GM23248 (cell line): Measurements from ENCODE around the gene RFT1. TPM values are rescaled to one million over a fixed set of nuclear protein-coding genes. Genes with fewer than 3 reads are reported as not detected.

Experiments
- DNase-seq: peaks from one replicate; pipeline ENCODE4 v3.0.0-alpha.2; 2015
- H2AFZ ChIP-seq: fragments of 200-600 bp; sonication (generic); 2 replicates; pipeline ENCODE4 v1.6.1; 2016; ENCODE audit warnings: antibody characterized with exemption
- H3F3A ChIP-seq: fragments of 200-600 bp; sonication (generic); 2 replicates; pipeline ENCODE4 v1.6.1; 2016; ENCODE audit warnings: mild to moderate bottlenecking, antibody characterized with exemption, mixed run types; ENCODE audit not compliant: insufficient read depth
- H3K27ac ChIP-seq: fragments of 200-600 bp; sonication (generic); 2 replicates; pipeline ENCODE4 v1.5.1; 2016; ENCODE audit warnings: mild to moderate bottlenecking
- H3K27me3 ChIP-seq: fragments of 200-600 bp; sonication (generic); replicated peaks from 2 replicates; pipeline ENCODE4 v1.6.1; 2016; ENCODE audit warnings: mild to moderate bottlenecking; ENCODE audit not compliant: insufficient read depth
- H3K36me3 ChIP-seq: fragments of 200-600 bp; sonication (generic); 2 replicates; pipeline ENCODE4 v1.6.1; 2016; ENCODE audit warnings: low read depth, mild to moderate bottlenecking
- H3K4me1 ChIP-seq: fragments of 200-600 bp; sonication (generic); 2 replicates; pipeline ENCODE4 v1.6.1; 2016; ENCODE audit warnings: mild to moderate bottlenecking; ENCODE audit not compliant: insufficient read depth
- H3K4me2 ChIP-seq: fragments of 200-600 bp; sonication (generic); one replicate; pipeline ENCODE4 v1.6.1; 2016; ENCODE audit warnings: mild to moderate bottlenecking; ENCODE audit not compliant: unreplicated experiment
- H3K4me3 ChIP-seq: fragments of 200-600 bp; sonication (generic); 2 replicates; pipeline ENCODE4 v1.5.1; 2016; ENCODE audit warnings: mild to moderate bottlenecking
- H3K79me2 ChIP-seq: fragments of 200-600 bp; sonication (generic); 2 replicates; pipeline ENCODE4 v1.6.1; 2016; ENCODE audit warnings: mild to moderate bottlenecking; ENCODE audit not compliant: insufficient read depth
- H3K9ac ChIP-seq: fragments of 200-600 bp; sonication (generic); 2 replicates; pipeline ENCODE4 v1.6.1; 2016; ENCODE audit warnings: mild to moderate bottlenecking
- H3K9me2 ChIP-seq: fragments of 200-600 bp; sonication (generic); 2 replicates; pipeline ENCODE4 v1.6.1; 2016; ENCODE audit warnings: mixed run types, mild to moderate bottlenecking, moderate library complexity; ENCODE audit not compliant: insufficient read depth
- H3K9me3 ChIP-seq: fragments of 200-600 bp; sonication (generic); one replicate; pipeline ENCODE4 v1.6.1; 2017; ENCODE audit warnings: low read depth
- H4K20me1 ChIP-seq: fragments of 200-600 bp; sonication (generic); 2 replicates; pipeline ENCODE4 v1.6.0; 2016; ENCODE audit not compliant: insufficient read depth
- EZH2 ChIP-seq: fragments of 200-600 bp; sonication (generic); IDR thresholded peaks from 2 replicates; pipeline ENCODE4 v1.6.1; 2018; ENCODE audit warnings: antibody characterized with exemption, mild to moderate bottlenecking; ENCODE audit not compliant: insufficient read depth, poor library complexity, severe bottlenecking
- EZH2phosphoT487 ChIP-seq: fragments of 200-600 bp; sonication (generic); IDR thresholded peaks from 2 replicates; pipeline ENCODE4 v1.6.1; 2018; ENCODE audit warnings: antibody characterized with exemption, moderate library complexity, mild to moderate bottlenecking, low read depth; ENCODE audit not compliant: insufficient read depth
- WGBS, 2 experiments: methylation state at CpG; one replicate each; pipeline ENCODE4 v1.1.6; 2015 to 2017; ENCODE audit warnings: low lambda C conversion rate in 2 of 2, low coverage in 1 of 2; ENCODE audit errors: missing lambda C conversion rate in 2 of 2; 5-methylcytosine and 5-hydroxymethylcytosine counted together
- in situ Hi-C: fragments of 300-500 bp; cut with MboI; formaldehyde crosslinking; loops from 2 replicates; pipeline ENCODE4 v1.15.0; 2020
- polyA plus RNA-seq: library from polyadenylated mRNA; unstranded; fragments of >200 nt; fragmentation: Nextera tagmentation; extraction: Ambion mirVana; gene quantifications from 2 replicates; pipeline ENCODE4 v1.2.1, GENCODE V29; 2016
- total RNA-seq: library from RNA; depleted of rRNA; stranded (reverse); fragments of >200 nt; shearing (Covaris generic); gene quantifications from 2 replicates; pipeline ENCODE4 v1.2.3, GENCODE V29; 2014

Gene RFT1
- total and polyA plus RNA-seq, 2 experiments from 2014 or later, result 35.0 to 35.7 TPM

- no peaks in the 10 kb centered on the region for H3K36me3 ChIP-seq
- no peak overlapping the region for H3K4me3 ChIP-seq
- H3K27ac ChIP-seq, result peak overlapping the region; percentile 38; the same call in 1 of the 2 replicates
- DNase-seq, result peak; percentile 16
- H3K79me2 ChIP-seq, result no peaks in the 10 kb centered on the region
- in situ Hi-C loops, result no loop called here
- H2AFZ ChIP-seq, result no peak overlapping the region
- peak overlapping the region; percentile 45 for H3K4me2 ChIP-seq
- H3K9me3 ChIP-seq, result no peaks in the 10 kb centered on the region
- 24 to 39% methylated on average over 3 of the region's 3 CpGs for WGBS, 2 experiments
- 0 out of 2 replicates have a peak, but pooled peaks cover 10% of the 10 kb centered on the region for H3F3A ChIP-seq
- no peaks in the 10 kb centered on the region for H3K9me2 ChIP-seq
- TF ChIP-seq EZH2phosphoT487, result no peak
- TF ChIP-seq EZH2, result no peak
- peak overlapping the region; percentile 37 for H3K9ac ChIP-seq
- H3K27me3 ChIP-seq, result no peaks in the 10 kb centered on the region
- peaks cover 14% of the 10 kb centered on the region for H3K4me1 ChIP-seq
- no peaks in the 10 kb centered on the region for H4K20me1 ChIP-seq
These were observed 46.3 kb downstream of the RFT1 start for GRCh38 chr3:53083949-53084309.

- no peaks in the 10 kb centered on the region for H3K9me2 ChIP-seq
- TF ChIP-seq EZH2, result no peak
- peak; percentile 83 for DNase-seq
- H3K9me3 ChIP-seq, result no peaks in the 10 kb centered on the region
- no peaks in the 10 kb centered on the region for H3K36me3 ChIP-seq
- peak overlapping the region; percentile 37 for H3K9ac ChIP-seq
- H4K20me1 ChIP-seq, result no peaks in the 10 kb centered on the region
- H3F3A ChIP-seq, result 0 out of 2 replicates have a peak, but pooled peaks cover 10% of the 10 kb centered on the region
- peak overlapping the region; percentile 45 for H3K4me2 ChIP-seq
- peaks cover 14% of the 10 kb centered on the region for H3K4me1 ChIP-seq
- no peaks in the 10 kb centered on the region for H3K27me3 ChIP-seq
- H3K27ac ChIP-seq, result peak overlapping the region; percentile 38; the same call in 1 of the 2 replicates
- no peaks in the 10 kb centered on the region for H3K79me2 ChIP-seq
- H3K4me3 ChIP-seq, result no peak overlapping the region
- WGBS, 2 experiments, result 7% methylated on average over 7 to 8 of the region's 8 CpGs
- in situ Hi-C loops, result no loop called here
- H2AFZ ChIP-seq, result no peak overlapping the region
These were observed 46.7 kb downstream of the RFT1 start for GRCh38 chr3:53083521-53083920.

GRCh38 chr3:53082736-53083135 lies 47.5 kb downstream of the RFT1 start:
- Histone ChIP-seq H3F3A (0 out of 2 replicates have a peak, but pooled peaks cover 10% of the 10 kb centered on the region), H3K27me3 (no peaks in the 10 kb centered on the region), H4K20me1 (no peaks in the 10 kb centered on the region), H2AFZ (no peak overlapping the region), H3K27ac (no peak overlapping the region), H3K4me2 (no peak overlapping the region), H3K9ac (no peak overlapping the region), H3K4me3 (no peak overlapping the region), H3K79me2 (no peaks in the 10 kb centered on the region), H3K9me2 (no peaks in the 10 kb centered on the region), H3K36me3 (no peaks in the 10 kb centered on the region), H3K4me1 (peaks cover 14% of the 10 kb centered on the region), H3K9me3 (no peaks in the 10 kb centered on the region)
- no peak for DNase-seq
- WGBS, 2 experiments, result 77 to 83% methylated on average over 8 of the region's 8 CpGs
- TF ChIP-seq EZH2 (no peak), EZH2phosphoT487 (no peak)
- in situ Hi-C loops, result no loop called here

- Histone ChIP-seq H3F3A (0 out of 2 replicates have a peak, but pooled peaks cover 10% of the 10 kb centered on the region), H3K4me1 (peaks cover 14% of the 10 kb centered on the region), H3K27me3 (no peaks in the 10 kb centered on the region), H3K79me2 (no peaks in the 10 kb centered on the region), H3K9me2 (no peaks in the 10 kb centered on the region), H3K36me3 (no peaks in the 10 kb centered on the region), H4K20me1 (no peaks in the 10 kb centered on the region), H2AFZ (no peak overlapping the region), H3K9ac (no peak overlapping the region), H3K9me3 (no peaks in the 10 kb centered on the region), H3K4me2 (no peak overlapping the region), H3K4me3 (no peak overlapping the region), H3K27ac (no peak overlapping the region)
- TF ChIP-seq EZH2 (no peak), EZH2phosphoT487 (no peak)
- in situ Hi-C loops, result no loop called here
- no peak for DNase-seq
- 74 to 90% methylated on average over 4 to 5 of the region's 5 CpGs for WGBS, 2 experiments
These were observed 48.9 kb downstream of the RFT1 start for GRCh38 chr3:53081318-53081717.
